Measurements from ENCODE around the gene PPM1H. TPM values are rescaled to one million over a fixed set of nuclear protein-coding genes. Genes with fewer than 3 reads are reported as not detected.

The PPM1H gene
- total RNA-seq, 1 experiment from 2014 or later, result 0.04 TPM

- ChIA-PET POLR2A (ENCODE audit: low non-redundant PET) (no interaction called here), CTCF (interaction anchor here (1.0 kb wide), 1 partner anchor 116 kb away, joined by 3 read pairs; no protein-coding TSS in a partner anchor)
- DNase-seq (ENCODE audit: low spot score), result peak; percentile 29
- peak; percentile 28 for TF ChIP-seq EZH2 (IDR thresholded peaks at IDR 0.05; ENCODE audit: borderline replicate concordance, low read depth, low read length, poor library complexity, severe bottlenecking)
- TF ChIP-seq, protein P1, sequence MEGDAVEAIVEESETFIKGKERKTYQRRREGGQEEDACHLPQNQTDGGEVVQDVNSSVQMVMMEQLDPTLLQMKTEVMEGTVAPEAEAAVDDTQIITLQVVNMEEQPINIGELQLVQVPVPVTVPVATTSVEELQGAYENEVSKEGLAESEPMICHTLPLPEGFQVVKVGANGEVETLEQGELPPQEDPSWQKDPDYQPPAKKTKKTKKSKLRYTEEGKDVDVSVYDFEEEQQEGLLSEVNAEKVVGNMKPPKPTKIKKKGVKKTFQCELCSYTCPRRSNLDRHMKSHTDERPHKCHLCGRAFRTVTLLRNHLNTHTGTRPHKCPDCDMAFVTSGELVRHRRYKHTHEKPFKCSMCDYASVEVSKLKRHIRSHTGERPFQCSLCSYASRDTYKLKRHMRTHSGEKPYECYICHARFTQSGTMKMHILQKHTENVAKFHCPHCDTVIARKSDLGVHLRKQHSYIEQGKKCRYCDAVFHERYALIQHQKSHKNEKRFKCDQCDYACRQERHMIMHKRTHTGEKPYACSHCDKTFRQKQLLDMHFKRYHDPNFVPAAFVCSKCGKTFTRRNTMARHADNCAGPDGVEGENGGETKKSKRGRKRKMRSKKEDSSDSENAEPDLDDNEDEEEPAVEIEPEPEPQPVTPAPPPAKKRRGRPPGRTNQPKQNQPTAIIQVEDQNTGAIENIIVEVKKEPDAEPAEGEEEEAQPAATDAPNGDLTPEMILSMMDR (conservative IDR thresholded peaks at IDR 0.05; ENCODE audit: low read depth, low read length), result no peak
- Histone ChIP-seq H3K27ac (ENCODE audit: low read depth, low read length, poor library complexity, severe bottlenecking) (no peak overlapping the region), H3K4me1 (ENCODE audit: insufficient read depth, low read length, poor library complexity, severe bottlenecking) (peaks cover 6% of the 10 kb centered on the region), H3K27me3 (replicated peaks; ENCODE audit: insufficient read depth, low read depth, low read length, poor library complexity) (peaks cover 77% of the 10 kb centered on the region), H3K36me3 (ENCODE audit: insufficient read depth, low read length, poor library complexity, severe bottlenecking) (no peaks in the 10 kb centered on the region), H3K4me3 (ENCODE audit: low read depth, low read length, poor library complexity, severe bottlenecking) (peak overlapping the region; percentile 56), H3K9me3 (ENCODE audit: low read depth, low read length, poor library complexity, severe bottlenecking) (no peaks in the 10 kb centered on the region)
- intact Hi-C loops (cut with micrococcal nuclease; ENCODE audit: unreplicated experiment), result loop anchor here (2.0 kb wide), 1 partner anchor 36 kb away; no protein-coding TSS in a partner anchor
- no TSS peak for BruUV-seq (replicated peaks)
These were observed 631 bp downstream of the PPM1H start for GRCh38 chr12:62934239-62934798.

DNA sequence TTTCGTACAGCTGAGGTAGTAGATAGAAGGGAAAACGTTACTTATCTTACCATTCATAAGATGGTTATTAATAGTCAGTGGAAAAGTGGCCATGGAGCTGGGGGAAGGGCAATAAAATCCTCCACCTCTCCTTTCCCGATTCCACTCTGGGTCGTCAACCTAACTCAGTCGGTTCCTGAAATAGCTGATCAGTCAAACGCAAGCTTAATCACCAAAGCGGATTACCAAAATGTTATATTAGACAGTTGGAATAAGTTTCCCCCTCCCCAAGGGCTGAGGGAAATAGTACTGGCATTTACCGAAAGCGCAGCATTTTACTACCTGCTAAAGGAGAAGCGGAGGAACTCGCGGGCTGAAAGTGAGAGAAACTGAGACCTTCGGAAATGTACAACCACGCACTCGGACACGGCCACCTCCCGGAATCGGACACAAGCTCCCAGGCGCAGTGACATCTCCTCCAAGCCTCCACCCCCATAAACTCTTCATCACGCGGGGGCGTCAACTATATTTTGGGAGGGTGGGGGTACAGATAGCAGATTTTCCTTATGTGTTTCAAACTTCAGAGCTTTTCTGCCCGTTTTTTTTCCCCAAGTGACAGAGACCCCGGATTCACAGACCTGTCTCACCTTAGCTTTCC is 1.2 kb downstream of the PPM1H start:
- intact Hi-C loops (cut with micrococcal nuclease; ENCODE audit: unreplicated experiment), result loop anchor here (2.0 kb wide), 1 partner anchor 37 kb away; no protein-coding TSS in a partner anchor
- Histone ChIP-seq H3K4me3 (ENCODE audit: low read depth, low read length, poor library complexity, severe bottlenecking) (peak overlapping the region; percentile 56), H3K9me3 (ENCODE audit: low read depth, low read length, poor library complexity, severe bottlenecking) (no peaks in the 10 kb centered on the region), H3K36me3 (ENCODE audit: insufficient read depth, low read length, poor library complexity, severe bottlenecking) (no peaks in the 10 kb centered on the region), H3K27ac (ENCODE audit: low read depth, low read length, poor library complexity, severe bottlenecking) (no peak overlapping the region), H3K27me3 (replicated peaks; ENCODE audit: insufficient read depth, low read depth, low read length, poor library complexity) (peaks cover 80% of the 10 kb centered on the region), H3K4me1 (ENCODE audit: insufficient read depth, low read length, poor library complexity, severe bottlenecking) (peaks cover 6% of the 10 kb centered on the region)
- DNase-seq (ENCODE audit: low spot score), result no peak
- no TSS peak for BruUV-seq (replicated peaks)
- TF ChIP-seq EZH2 (IDR thresholded peaks at IDR 0.05; ENCODE audit: borderline replicate concordance, low read depth, low read length, poor library complexity, severe bottlenecking), result peak; percentile 32
- TF ChIP-seq, protein P1 (conservative IDR thresholded peaks at IDR 0.05; ENCODE audit: low read depth, low read length), result no peak
- CTCF ChIA-PET, result interaction anchor here (1.0 kb wide), 1 partner anchor 115 kb away, joined by 3 read pairs; no protein-coding TSS in a partner anchor
- POLR2A ChIA-PET (ENCODE audit: low non-redundant PET), result no interaction called here

DNA sequence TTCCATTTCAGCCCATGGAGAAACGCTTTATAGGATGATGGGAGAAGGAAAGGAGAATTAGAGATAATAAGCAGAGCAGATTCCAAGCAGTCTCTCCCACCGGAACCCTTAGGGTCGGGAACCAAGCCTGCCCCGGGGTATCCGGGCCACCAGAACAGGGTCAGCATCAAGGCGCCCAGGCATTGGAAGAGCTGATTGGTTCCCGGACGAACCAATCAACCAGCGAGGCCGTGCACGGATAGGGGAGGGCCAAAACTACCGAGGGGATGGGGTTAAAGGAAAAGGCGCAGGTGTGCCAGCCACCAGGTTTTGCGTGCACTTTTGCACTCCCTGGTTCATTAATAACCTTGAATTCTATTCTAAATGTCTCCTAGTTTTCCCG is 1.7 kb downstream of the PPM1H start:
- Histone ChIP-seq H3K4me3 (ENCODE audit: low read depth, low read length, poor library complexity, severe bottlenecking) (no peak overlapping the region), H3K36me3 (ENCODE audit: insufficient read depth, low read length, poor library complexity, severe bottlenecking) (no peaks in the 10 kb centered on the region), H3K4me1 (ENCODE audit: insufficient read depth, low read length, poor library complexity, severe bottlenecking) (peaks cover 6% of the 10 kb centered on the region), H3K27ac (ENCODE audit: low read depth, low read length, poor library complexity, severe bottlenecking) (no peak overlapping the region), H3K9me3 (ENCODE audit: low read depth, low read length, poor library complexity, severe bottlenecking) (no peaks in the 10 kb centered on the region), H3K27me3 (replicated peaks; ENCODE audit: insufficient read depth, low read depth, low read length, poor library complexity) (peaks cover 80% of the 10 kb centered on the region)
- no TSS peak for BruUV-seq (replicated peaks)
- ChIA-PET POLR2A (ENCODE audit: low non-redundant PET) (no interaction called here), CTCF (no interaction called here)
- intact Hi-C loops (cut with micrococcal nuclease; ENCODE audit: unreplicated experiment), result no loop called here
- no peak for TF ChIP-seq EZH2 (IDR thresholded peaks at IDR 0.05; ENCODE audit: borderline replicate concordance, low read depth, low read length, poor library complexity, severe bottlenecking)
- TF ChIP-seq, protein P1 (conservative IDR thresholded peaks at IDR 0.05; ENCODE audit: low read depth, low read length), result no peak
- no peak for DNase-seq (ENCODE audit: low spot score)

All from A673 (cell line).